Colonic mucosa (tissue), 4 donors: Measurements from ENCODE around the gene MFRP. TPM values are rescaled to one million over a fixed set of nuclear protein-coding genes. Genes with fewer than 3 reads are reported as not detected.

ENCODE experiments used
- DNase-seq: peaks from one replicate; pipeline ENCODE4 v3.0.0-alpha.2; 2020
- H3K27ac ChIP-seq: fragments of 200-600 bp; one replicate; pipeline ENCODE4 v1.8.0; 2021
- H3K27me3 ChIP-seq: fragments of 200-600 bp; one replicate; pipeline ENCODE4 v1.8.0; 2021
- H3K36me3 ChIP-seq: fragments of 200-600 bp; one replicate; pipeline ENCODE4 v1.8.0; 2021
- H3K4me1 ChIP-seq: fragments of 200-600 bp; one replicate; pipeline ENCODE4 v1.8.0; 2021; ENCODE audit warnings: mild to moderate bottlenecking
- H3K4me3 ChIP-seq: fragments of 200-600 bp; one replicate; pipeline ENCODE4 v1.8.0; 2021
- H3K9ac ChIP-seq, 2 donors: one replicate each; pipeline ENCODE4 v1.7.0; 2013; ENCODE audit warnings: control low read depth in 2 of 2, low read depth in 2 of 2, low read length in 2 of 2
- H3K9me3 ChIP-seq: fragments of 200-600 bp; one replicate; pipeline ENCODE4 v1.8.0; 2021
- CTCF ChIP-seq: fragments of 200-600 bp; IDR thresholded peaks from one replicate; pipeline ENCODE4 v1.8.0; 2022; ENCODE audit warnings: antibody characterized with exemption, mild to moderate bottlenecking
- intact Hi-C: fragments of 100-400 bp; cut with DNase I; formaldehyde crosslinking; loops from one replicate; pipeline ENCODE4 v1.14.1; 2022
- total RNA-seq, 2 donors: library from RNA; stranded (reverse); fragmentation: NEBNext Ultra II Directional in 1 of 2; extraction: Animal tissue kit (Norgen Biotek cat#: 25700) in 1 of 2; gene quantifications; one replicate each; pipeline ENCODE4 v1.2.1, GENCODE V29; 2021
- donor health status: healthy.
- donor health status: DM: no; HTN: no; CAD: no.
- donor health status: DM: no; HTN: no; CAD: no.

Gene MFRP
- total RNA-seq, 2 donors from 2014 or later, result not detected

- Histone ChIP-seq H3K4me1 (no peaks in the 10 kb centered on the region), H3K27ac (no peak overlapping the region), H3K36me3 (no peaks in the 10 kb centered on the region), H3K27me3 (no peaks in the 10 kb centered on the region), H3K4me3 (peak overlapping the region; percentile 49), H3K9me3 (no peaks in the 10 kb centered on the region), H3K9ac (peak overlapping the region; percentile 73 to 75)
- peak; percentile 87 for DNase-seq
- intact Hi-C loops, result loop anchor here (2.0 kb wide), 2 partner anchors 16 to 118 kb away; no protein-coding TSS in a partner anchor
- TF ChIP-seq CTCF, result peak; percentile 90
Observed at GRCh38 chr11:119356349-119357031, 10.0 kb upstream of the MFRP start.

- Histone ChIP-seq H3K4me3 (no peak overlapping the region), H3K9ac (no peak overlapping the region), H3K4me1 (no peaks in the 10 kb centered on the region), H3K36me3 (no peaks in the 10 kb centered on the region), H3K27me3 (no peaks in the 10 kb centered on the region), H3K9me3 (no peaks in the 10 kb centered on the region), H3K27ac (no peak overlapping the region)
- TF ChIP-seq CTCF, result no peak
- DNase-seq, result no peak
- intact Hi-C loops, result no loop called here
Observed at GRCh38 chr11:119355091-119355843, 8.8 kb upstream of the MFRP start.

GRCh38 chr11:119352857-119353260 is 6.4 kb upstream of the MFRP start:
- no peaks in the 10 kb centered on the region for H3K36me3 ChIP-seq
- TF ChIP-seq CTCF, result no peak
- no peaks in the 10 kb centered on the region for H3K9me3 ChIP-seq
- no peak overlapping the region for H3K4me3 ChIP-seq
- no peaks in the 10 kb centered on the region for H3K4me1 ChIP-seq
- DNase-seq, result no peak
- H3K27ac ChIP-seq, result no peak overlapping the region
- intact Hi-C loops, result no loop called here
- H3K9ac ChIP-seq, result no peak overlapping the region
- no peaks in the 10 kb centered on the region for H3K27me3 ChIP-seq

DNA sequence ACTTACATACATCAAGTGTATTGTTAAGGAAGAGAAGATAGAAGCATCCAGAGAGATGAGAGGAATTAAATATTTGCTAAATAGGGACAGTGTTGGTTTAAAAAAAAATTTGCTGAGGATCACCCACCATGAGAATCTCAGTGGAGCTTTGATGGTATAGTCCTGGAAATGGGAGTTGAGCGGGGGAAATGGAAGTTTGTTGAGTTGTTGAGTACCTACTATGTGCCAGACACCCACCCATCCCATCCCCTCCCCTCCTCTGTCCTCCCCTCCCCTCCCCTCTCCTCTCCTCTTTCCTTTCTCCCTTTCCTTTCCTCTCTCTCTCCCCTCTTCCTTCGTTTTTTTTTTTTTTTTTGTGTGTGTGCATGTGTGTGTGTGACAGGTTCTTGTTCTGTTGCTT is 4.7 kb upstream of the MFRP start:
- intact Hi-C loops, result no loop called here
- no peaks in the 10 kb centered on the region for H3K9me3 ChIP-seq
- no peak overlapping the region for H3K9ac ChIP-seq
- no peak for TF ChIP-seq CTCF
- H3K4me3 ChIP-seq, result no peak overlapping the region
- no peaks in the 10 kb centered on the region for H3K36me3 ChIP-seq
- no peak overlapping the region for H3K27ac ChIP-seq
- DNase-seq, result no peak
- H3K27me3 ChIP-seq, result no peaks in the 10 kb centered on the region
- H3K4me1 ChIP-seq, result no peaks in the 10 kb centered on the region

DNA sequence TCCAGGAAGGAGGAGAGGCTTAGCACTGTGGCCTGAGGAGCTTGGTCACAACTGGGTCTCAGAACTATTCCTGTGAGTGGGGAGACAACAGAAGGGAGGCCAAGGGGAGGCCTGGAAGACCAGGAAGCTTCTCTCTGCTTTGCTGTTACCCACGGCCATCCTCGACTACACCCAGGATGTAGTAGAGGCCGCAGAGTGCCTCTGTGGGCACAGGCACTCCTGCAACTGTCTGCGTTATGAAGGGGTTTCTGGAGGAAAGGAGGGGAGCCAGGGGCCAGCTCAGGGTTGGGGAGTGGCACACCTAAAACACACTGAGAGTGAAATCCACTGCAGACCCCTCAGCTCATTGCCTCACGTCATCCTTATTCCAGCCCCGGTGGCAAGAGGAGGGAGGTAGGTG is 3.8 kb upstream of the MFRP start:
- H3K9ac ChIP-seq, result no peak overlapping the region
- H3K4me1 ChIP-seq, result no peaks in the 10 kb centered on the region
- no peaks in the 10 kb centered on the region for H3K9me3 ChIP-seq
- intact Hi-C loops, result no loop called here
- TF ChIP-seq CTCF, result no peak
- DNase-seq, result no peak
- no peak overlapping the region for H3K4me3 ChIP-seq
- H3K27me3 ChIP-seq, result no peaks in the 10 kb centered on the region
- H3K27ac ChIP-seq, result no peak overlapping the region
- no peaks in the 10 kb centered on the region for H3K36me3 ChIP-seq
